ENCODE data around the gene TSPAN4. TPM values are rescaled to one million over a fixed set of nuclear protein-coding genes. Genes with fewer than 3 reads are reported as not detected.

TSPAN4 gene
- total and polyA plus RNA-seq, 4 experiments from 2014 or later = 1.8 to 5.8 (median 4.4) TPM

DNA sequence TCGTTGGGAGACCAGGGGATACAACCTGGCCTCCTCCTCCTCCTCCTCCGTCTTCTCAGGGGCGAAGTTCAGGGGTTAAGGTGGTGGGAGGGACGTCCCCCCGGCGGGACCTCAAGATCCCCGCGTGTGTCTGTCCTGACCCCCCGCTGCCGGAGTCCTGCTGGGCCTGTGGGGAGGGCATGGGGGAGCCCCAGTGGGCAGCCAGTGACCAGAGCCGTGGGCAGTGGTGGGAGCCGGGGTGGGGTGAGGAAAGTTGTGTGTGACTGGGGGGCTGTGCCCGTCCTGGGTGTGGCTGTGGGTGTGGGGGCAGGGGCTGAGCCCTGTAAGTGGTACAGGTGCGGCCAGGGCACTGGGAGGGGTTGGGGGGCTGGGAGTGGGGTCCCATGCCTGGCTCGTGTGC lies 10.1 kb downstream of the TSPAN4 start:
- intact Hi-C loops (cut with micrococcal nuclease) = no loop called here
- H3K4me1 Mint-ChIP-seq = peaks cover 2 to 9% (median 7%) of the 10 kb centered on the region in 4 donors
- Histone ChIP-seq H3K4me1 (ENCODE audit: insufficient read depth, low read length) (peaks cover 10% of the 10 kb centered on the region), H3K4me3 (ENCODE audit: low read length in 2 of 2) (no peak overlapping the region), H3K9me3 (ENCODE audit: control insufficient read depth in 1 of 2, low read length in 2 of 2) (no peaks in the 10 kb centered on the region), H3K27ac (ENCODE audit: low read depth, low read length) (no peak overlapping the region), H3K27me3 (ENCODE audit: insufficient read depth, low read length) (peaks cover 10% of the 10 kb centered on the region), H3K36me3 (ENCODE audit: insufficient read depth, low read length) (no peaks in the 10 kb centered on the region)
- peaks cover 2 to 4% of the 10 kb centered on the region in 2 donors for H3K27me3 Mint-ChIP-seq
- no peak for DNase-seq
- H3K27ac Mint-ChIP-seq = no peak overlapping the region
- ChIA-PET CTCF (ENCODE audit: partially characterized antibody) (no interaction called here), POLR2A (ENCODE audit: partially characterized antibody) (no interaction called here)
- no peaks in the 10 kb centered on the region for H3K36me3 Mint-ChIP-seq
- no peaks in the 10 kb centered on the region for H3K9me3 Mint-ChIP-seq
- H3K4me3 Mint-ChIP-seq = no peak overlapping the region

- H3K4me3 ChIP-seq (ENCODE audit: low read length in 2 of 2) = no peak overlapping the region
- ChIA-PET CTCF (ENCODE audit: partially characterized antibody) (no interaction called here), POLR2A (ENCODE audit: partially characterized antibody) (no interaction called here)
- Mint-ChIP-seq H3K9me3 (no peaks in the 10 kb centered on the region), H3K4me1 (peaks cover 0 to 5% (median 4%) of the 10 kb centered on the region in 4 donors), H3K27ac (no peak overlapping the region), H3K4me3 (no peak overlapping the region), H3K36me3 (no peaks in the 10 kb centered on the region), H3K27me3 (peaks cover 0 to 2% of the 10 kb centered on the region in 2 donors)
- DNase-seq = no peak
- peaks cover 4% of the 10 kb centered on the region for H3K4me1 ChIP-seq (ENCODE audit: insufficient read depth, low read length)
- intact Hi-C loops (cut with micrococcal nuclease) = no loop called here
- H3K36me3 ChIP-seq (ENCODE audit: insufficient read depth, low read length) = no peaks in the 10 kb centered on the region
- peaks cover 4% of the 10 kb centered on the region for H3K27me3 ChIP-seq (ENCODE audit: insufficient read depth, low read length)
- H3K27ac ChIP-seq (ENCODE audit: low read depth, low read length) = no peak overlapping the region
- no peaks in the 10 kb centered on the region for H3K9me3 ChIP-seq (ENCODE audit: control insufficient read depth in 1 of 2, low read length in 2 of 2)
These were observed 11.2 kb downstream of the TSPAN4 start for GRCh38 chr11:853682-854448.

DNA sequence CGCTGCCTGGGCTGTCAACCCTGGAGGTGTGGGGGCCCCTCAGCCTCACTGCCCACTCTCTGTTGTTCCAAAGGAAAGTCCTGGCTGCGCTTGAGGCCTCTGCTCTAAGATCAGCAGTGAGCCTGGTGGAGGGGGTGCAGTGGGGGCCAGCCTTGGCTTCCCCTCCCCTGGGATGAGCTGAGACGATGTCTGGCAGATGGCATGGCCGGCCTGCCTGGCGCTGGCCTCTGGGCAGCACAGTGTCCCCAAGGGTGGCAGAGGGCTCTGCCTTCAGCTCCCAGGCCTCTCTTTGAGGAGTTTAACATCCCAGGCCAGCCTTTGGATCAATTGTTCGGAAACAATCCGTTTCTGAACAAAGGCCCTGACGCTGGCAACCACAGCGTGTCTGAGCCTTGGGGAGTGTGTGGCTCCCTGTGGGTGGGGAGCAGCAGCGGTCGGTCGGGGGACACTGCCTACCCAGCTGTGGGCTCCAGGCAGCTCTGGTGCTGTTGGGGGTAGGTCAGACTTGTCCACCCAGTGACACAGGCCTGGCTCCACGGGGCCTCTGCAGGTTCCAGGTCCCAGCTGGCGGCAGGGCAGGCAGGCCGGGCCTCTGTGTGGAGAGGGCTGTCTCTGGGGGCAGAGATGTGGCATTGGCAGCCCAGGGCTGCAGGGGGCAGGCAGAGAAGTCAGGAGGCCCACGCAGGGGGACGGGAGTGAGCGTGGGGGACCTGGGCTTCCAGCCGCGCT lies 12.1 kb downstream of the TSPAN4 start:
- intact Hi-C loops (cut with micrococcal nuclease) = no loop called here
- Mint-ChIP-seq H3K4me3 (no peak overlapping the region), H3K27me3 (peaks cover 0 to 2% of the 10 kb centered on the region in 2 donors), H3K27ac (no peak overlapping the region), H3K36me3 (no peaks in the 10 kb centered on the region), H3K9me3 (no peaks in the 10 kb centered on the region), H3K4me1 (peaks cover 0 to 5% (median 1%) of the 10 kb centered on the region in 4 donors)
- no peak for DNase-seq
- CTCF ChIA-PET (ENCODE audit: partially characterized antibody) = no interaction called here
- POLR2A ChIA-PET (ENCODE audit: partially characterized antibody) = no interaction called here
- Histone ChIP-seq H3K36me3 (ENCODE audit: insufficient read depth, low read length) (no peaks in the 10 kb centered on the region), H3K27ac (ENCODE audit: low read depth, low read length) (no peak overlapping the region), H3K4me1 (ENCODE audit: insufficient read depth, low read length) (no peaks in the 10 kb centered on the region), H3K27me3 (ENCODE audit: insufficient read depth, low read length) (no peaks in the 10 kb centered on the region), H3K9me3 (ENCODE audit: control insufficient read depth in 1 of 2, low read length in 2 of 2) (no peaks in the 10 kb centered on the region), H3K4me3 (ENCODE audit: low read length in 2 of 2) (no peak overlapping the region)

GRCh38 chr11:855330-855674 lies 12.7 kb downstream of the TSPAN4 start:
- no peaks in the 10 kb centered on the region for H3K36me3 Mint-ChIP-seq
- H3K4me3 Mint-ChIP-seq = no peak overlapping the region
- Histone ChIP-seq H3K4me1 (ENCODE audit: insufficient read depth, low read length) (no peaks in the 10 kb centered on the region), H3K27ac (ENCODE audit: low read depth, low read length) (no peak overlapping the region), H3K4me3 (ENCODE audit: low read length in 2 of 2) (no peak overlapping the region), H3K36me3 (ENCODE audit: insufficient read depth, low read length) (no peaks in the 10 kb centered on the region), H3K9me3 (ENCODE audit: control insufficient read depth in 1 of 2, low read length in 2 of 2) (no peaks in the 10 kb centered on the region), H3K27me3 (ENCODE audit: insufficient read depth, low read length) (no peaks in the 10 kb centered on the region)
- H3K9me3 Mint-ChIP-seq = no peaks in the 10 kb centered on the region
- no peak for DNase-seq
- intact Hi-C loops (cut with micrococcal nuclease) = no loop called here
- CTCF ChIA-PET (ENCODE audit: partially characterized antibody) = no interaction called here
- H3K4me1 Mint-ChIP-seq = peaks cover 0 to 5% (median 1%) of the 10 kb centered on the region in 4 donors
- H3K27me3 Mint-ChIP-seq = peaks cover 0 to 2% of the 10 kb centered on the region in 2 donors
- H3K27ac Mint-ChIP-seq = no peak overlapping the region
- POLR2A ChIA-PET (ENCODE audit: partially characterized antibody) = no interaction called here

- H3K4me3 ChIP-seq (ENCODE audit: low read length in 2 of 2) = no peak overlapping the region
- H3K36me3 ChIP-seq (ENCODE audit: insufficient read depth, low read length) = no peaks in the 10 kb centered on the region
- no peaks in the 10 kb centered on the region for H3K27me3 ChIP-seq (ENCODE audit: insufficient read depth, low read length)
- no peak for DNase-seq
- ChIA-PET POLR2A (ENCODE audit: partially characterized antibody) (no interaction called here), CTCF (ENCODE audit: partially characterized antibody) (interaction anchor here (1.1 kb wide), 1 partner anchor 60 kb away, joined by 3 read pairs; no protein-coding TSS in a partner anchor)
- peaks cover 0 to 2% of the 10 kb centered on the region in 2 donors for H3K27me3 Mint-ChIP-seq
- intact Hi-C loops (cut with micrococcal nuclease) = no loop called here
- H3K4me1 ChIP-seq (ENCODE audit: insufficient read depth, low read length) = no peaks in the 10 kb centered on the region
- H3K9me3 Mint-ChIP-seq = no peaks in the 10 kb centered on the region
- H3K36me3 Mint-ChIP-seq = no peaks in the 10 kb centered on the region
- no peak overlapping the region for H3K27ac ChIP-seq (ENCODE audit: low read depth, low read length)
- no peak overlapping the region for H3K4me3 Mint-ChIP-seq
- no peak overlapping the region for H3K27ac Mint-ChIP-seq
- H3K4me1 Mint-ChIP-seq = peaks cover 0 to 5% (median 1%) of the 10 kb centered on the region in 4 donors
- no peaks in the 10 kb centered on the region for H3K9me3 ChIP-seq (ENCODE audit: control insufficient read depth in 1 of 2, low read length in 2 of 2)
These were observed 13.1 kb downstream of the TSPAN4 start for GRCh38 chr11:855796-856195.

DNA sequence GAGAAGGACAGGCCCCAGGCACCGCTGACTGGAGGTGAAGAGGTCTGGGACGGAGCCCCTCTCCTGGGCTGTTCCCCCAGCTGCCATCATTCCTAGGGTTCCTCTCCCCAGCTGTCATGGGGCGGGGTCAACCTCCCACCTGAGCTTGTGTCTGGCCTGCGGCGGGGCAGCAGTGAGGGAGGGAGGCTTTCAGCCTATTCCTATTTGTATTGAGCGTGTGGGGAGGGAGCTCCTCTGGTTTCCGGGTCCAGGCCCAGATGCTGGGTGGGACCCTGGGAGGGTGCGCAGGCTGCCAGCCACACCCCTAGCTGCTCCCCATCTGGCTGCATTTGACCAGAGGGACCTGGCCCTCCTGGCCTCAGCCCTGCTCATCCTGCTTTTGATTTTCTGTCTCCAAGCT lies 13.7 kb downstream of the TSPAN4 start:
- no peak overlapping the region for H3K4me3 Mint-ChIP-seq
- H3K9me3 Mint-ChIP-seq = no peaks in the 10 kb centered on the region
- H3K4me1 Mint-ChIP-seq = peaks cover 0 to 5% (median 1%) of the 10 kb centered on the region in 4 donors
- no peaks in the 10 kb centered on the region for H3K4me1 ChIP-seq (ENCODE audit: insufficient read depth, low read length)
- H3K27ac ChIP-seq (ENCODE audit: low read depth, low read length) = no peak overlapping the region
- intact Hi-C loops (cut with micrococcal nuclease) = no loop called here
- ChIA-PET CTCF (ENCODE audit: partially characterized antibody) (interaction anchor here (1.1 kb wide), 1 partner anchor 59 kb away, joined by 3 read pairs; no protein-coding TSS in a partner anchor), POLR2A (ENCODE audit: partially characterized antibody) (no interaction called here)
- H3K27ac Mint-ChIP-seq = no peak overlapping the region
- no peak overlapping the region for H3K4me3 ChIP-seq (ENCODE audit: low read length in 2 of 2)
- no peaks in the 10 kb centered on the region for H3K36me3 ChIP-seq (ENCODE audit: insufficient read depth, low read length)
- H3K36me3 Mint-ChIP-seq = no peaks in the 10 kb centered on the region
- H3K27me3 Mint-ChIP-seq = peaks cover 0 to 2% of the 10 kb centered on the region in 2 donors
- no peaks in the 10 kb centered on the region for H3K9me3 ChIP-seq (ENCODE audit: control insufficient read depth in 1 of 2, low read length in 2 of 2)
- no peaks in the 10 kb centered on the region for H3K27me3 ChIP-seq (ENCODE audit: insufficient read depth, low read length)
- DNase-seq = no peak

DNA sequence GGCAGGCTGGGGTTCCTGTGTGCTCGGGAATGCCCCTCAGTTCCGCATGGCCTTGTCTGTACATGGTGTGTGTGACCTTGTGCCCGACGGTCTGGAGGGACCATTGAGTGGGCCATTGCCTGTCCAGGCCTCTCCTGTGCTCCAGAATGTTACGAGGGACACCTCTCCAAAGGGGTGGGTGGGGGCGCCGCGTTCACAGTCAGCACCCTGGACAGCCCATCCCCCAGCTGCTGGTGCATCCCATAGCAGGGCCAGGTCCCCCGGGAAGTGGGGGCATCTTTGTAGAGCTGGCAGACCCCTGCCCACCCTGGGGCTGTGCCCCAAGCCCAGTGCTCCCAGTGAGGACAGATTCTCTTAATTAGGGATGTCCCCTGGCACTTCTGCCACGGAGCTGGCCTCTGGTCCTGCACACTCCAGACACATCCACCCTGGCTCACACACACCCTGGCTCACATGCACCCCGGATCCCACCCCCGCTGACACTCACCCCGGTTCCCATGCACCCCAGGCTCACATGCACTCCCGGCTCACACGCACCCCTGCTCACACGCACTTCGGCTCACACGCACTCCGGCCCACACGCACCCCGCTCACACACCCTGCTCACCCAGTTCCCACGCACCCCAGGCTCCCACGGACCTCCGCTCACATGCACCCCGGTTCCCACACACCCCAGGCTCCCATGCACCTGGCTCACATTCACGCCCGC lies 15.6 kb downstream of the TSPAN4 start:
- Histone ChIP-seq H3K4me3 (ENCODE audit: low read length in 2 of 2) (no peak overlapping the region), H3K27ac (ENCODE audit: low read depth, low read length) (no peak overlapping the region), H3K27me3 (ENCODE audit: insufficient read depth, low read length) (no peaks in the 10 kb centered on the region), H3K9me3 (ENCODE audit: control insufficient read depth in 1 of 2, low read length in 2 of 2) (no peaks in the 10 kb centered on the region), H3K36me3 (ENCODE audit: insufficient read depth, low read length) (no peaks in the 10 kb centered on the region), H3K4me1 (ENCODE audit: insufficient read depth, low read length) (no peaks in the 10 kb centered on the region)
- H3K36me3 Mint-ChIP-seq = no peaks in the 10 kb centered on the region
- POLR2A ChIA-PET (ENCODE audit: partially characterized antibody) = no interaction called here
- H3K4me1 Mint-ChIP-seq = peaks cover 0 to 5% (median 1%) of the 10 kb centered on the region in 4 donors
- no peaks in the 10 kb centered on the region for H3K27me3 Mint-ChIP-seq
- H3K4me3 Mint-ChIP-seq = peak overlapping the region in 1 of 8 donors; percentile 64
- no peak for DNase-seq
- no peaks in the 10 kb centered on the region for H3K9me3 Mint-ChIP-seq
- CTCF ChIA-PET (ENCODE audit: partially characterized antibody) = no interaction called here
- no peak overlapping the region for H3K27ac Mint-ChIP-seq
- intact Hi-C loops (cut with micrococcal nuclease) = no loop called here
